Hematopoietic multipotent progenitor cell (in vitro differentiated cells): ENCODE data around the gene CLIC4. TPM values are rescaled to one million over a fixed set of nuclear protein-coding genes. Genes with fewer than 3 reads are reported as not detected.
"Not testable (repeated sequence)": the region's sequence is repeated elsewhere in the genome, so short reads cannot be mapped to it uniquely, and the experiment has no call there.

Source experiments
- DNase-seq, 3 donors: peaks; one replicate each; pipeline ENCODE4 v3.0.0-alpha.2; 2011 to 2015; ENCODE audit warnings: low read depth in 2 of 3, low spot score in 2 of 3
- total RNA-seq: library from RNA; depleted of rRNA; stranded (reverse); fragments of >200 nt; gene quantifications from one replicate; pipeline ENCODE4 v1.2.3, GENCODE V29; 2012

Gene CLIC4
- total RNA-seq, 1 donor, result 16.4 TPM

DNA sequence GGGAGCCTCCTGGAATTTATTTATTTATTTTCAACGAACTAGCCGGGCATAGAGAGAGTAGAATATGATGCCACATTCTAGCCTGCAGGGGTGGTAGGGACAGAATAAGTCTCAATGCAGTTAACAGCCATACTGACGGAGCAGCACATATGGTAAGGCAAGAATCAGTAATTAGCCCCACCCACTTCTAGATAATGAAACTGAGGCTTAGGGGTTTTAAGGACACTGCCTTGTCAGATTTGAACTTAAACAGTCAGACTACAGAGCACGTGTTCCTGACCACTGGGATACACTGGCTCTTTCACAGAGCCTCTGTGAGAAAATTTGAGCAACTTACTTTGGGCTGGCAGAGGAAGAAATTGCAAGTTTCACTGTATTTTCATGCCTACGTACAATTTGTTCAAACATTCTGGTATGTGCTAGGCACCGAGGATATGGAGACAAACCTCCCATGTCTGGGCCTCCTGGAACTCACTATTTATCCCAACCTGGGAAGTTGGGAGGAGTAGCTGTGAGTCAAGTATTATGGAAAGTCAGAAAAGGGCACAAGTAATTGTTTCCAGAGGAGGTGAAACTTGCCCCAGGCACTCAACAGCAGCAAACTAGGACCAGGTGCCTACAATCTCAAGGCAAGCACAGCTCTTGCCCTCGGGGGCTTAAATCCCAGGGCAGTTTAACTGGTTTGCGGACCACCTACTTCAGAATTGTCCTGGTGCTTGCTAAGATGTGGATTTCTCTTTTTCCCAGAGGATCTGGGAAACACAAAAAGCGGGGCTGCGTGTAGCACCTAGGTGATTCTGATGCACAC, 1.6 kb upstream of the CLIC4 start:
- DNase-seq, result no peak

DNA sequence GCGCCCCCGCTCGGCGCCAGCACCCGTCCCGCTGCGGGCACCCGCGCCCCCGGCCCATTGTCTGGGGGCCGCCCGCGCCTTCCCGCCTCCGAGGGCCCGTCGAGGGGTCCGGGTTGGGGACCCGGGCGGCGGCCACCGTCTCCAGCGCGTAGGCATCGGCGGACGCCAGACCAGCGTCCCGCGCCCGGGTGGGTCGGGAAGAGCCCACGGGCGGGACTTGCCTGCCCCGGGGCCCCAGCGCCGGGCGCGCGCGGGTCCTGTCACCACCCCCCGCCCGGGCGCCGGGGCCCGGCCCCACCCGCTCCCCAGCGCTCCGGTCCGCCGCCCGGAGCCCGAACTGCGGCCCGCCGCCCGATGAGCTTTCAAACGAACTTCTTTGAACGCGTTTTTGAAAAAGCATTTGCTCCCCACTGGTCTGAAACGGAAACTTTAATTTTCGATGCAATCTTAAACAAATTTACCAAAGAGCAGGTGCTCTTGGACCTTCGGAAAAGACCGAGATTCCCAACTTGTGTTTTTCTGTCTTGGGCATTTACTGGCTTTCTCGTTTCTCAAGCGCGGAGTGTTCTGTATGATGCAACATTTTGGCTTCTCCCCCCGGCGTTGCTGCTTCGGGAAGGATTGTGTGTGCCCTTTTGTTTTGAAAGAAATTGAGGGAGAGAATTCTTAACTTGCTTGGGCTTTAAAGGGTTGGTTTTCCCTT, 615 bp downstream of the CLIC4 start:
- DNase-seq, result peak in 2 of 3 donors; percentile 34 to 35

DNA sequence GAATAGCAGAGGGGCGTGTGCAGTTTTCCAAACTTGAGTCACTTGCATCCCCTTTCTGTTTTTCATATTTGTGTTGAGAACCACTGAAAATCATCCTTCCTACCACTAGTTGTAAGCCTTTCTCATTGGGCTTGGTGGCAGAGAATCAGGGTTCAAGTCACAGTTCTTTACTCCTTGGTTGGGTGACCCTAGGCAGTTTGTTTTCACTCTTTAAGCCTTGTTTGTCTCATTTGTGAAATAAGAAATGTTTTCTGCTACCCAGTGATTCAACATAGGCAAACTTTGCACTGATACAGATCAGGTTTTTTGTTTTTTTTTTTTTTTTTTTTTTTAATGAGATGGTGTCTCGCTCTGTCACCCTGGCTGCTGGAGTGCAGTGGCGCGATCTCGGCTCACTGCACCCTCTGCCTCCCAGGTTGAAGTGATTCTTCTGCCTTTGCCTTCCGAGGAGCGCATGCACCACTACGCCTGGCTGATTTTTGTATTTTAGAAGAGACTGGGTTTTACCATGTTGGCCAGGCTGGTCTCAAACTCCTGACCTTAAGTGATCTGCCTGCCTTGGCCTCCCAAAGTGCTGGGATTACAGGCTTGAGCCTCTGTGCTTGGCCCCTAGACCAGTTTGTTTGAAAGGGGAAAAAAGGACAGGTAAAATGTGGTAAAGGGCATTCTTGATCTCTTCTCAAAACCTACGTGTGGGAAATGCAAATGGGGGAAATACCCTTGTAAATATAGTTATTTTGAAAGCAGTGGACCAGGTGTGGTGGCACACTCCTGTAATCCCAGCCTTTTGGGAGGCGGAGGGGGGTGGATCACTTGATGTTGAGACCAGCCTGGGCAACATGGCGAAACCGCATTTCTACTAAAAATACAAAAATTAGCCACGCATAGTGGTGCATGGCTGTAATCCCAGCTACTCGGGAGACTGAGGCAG, 3.2 kb downstream of the CLIC4 start:
- no peak for DNase-seq

DNA sequence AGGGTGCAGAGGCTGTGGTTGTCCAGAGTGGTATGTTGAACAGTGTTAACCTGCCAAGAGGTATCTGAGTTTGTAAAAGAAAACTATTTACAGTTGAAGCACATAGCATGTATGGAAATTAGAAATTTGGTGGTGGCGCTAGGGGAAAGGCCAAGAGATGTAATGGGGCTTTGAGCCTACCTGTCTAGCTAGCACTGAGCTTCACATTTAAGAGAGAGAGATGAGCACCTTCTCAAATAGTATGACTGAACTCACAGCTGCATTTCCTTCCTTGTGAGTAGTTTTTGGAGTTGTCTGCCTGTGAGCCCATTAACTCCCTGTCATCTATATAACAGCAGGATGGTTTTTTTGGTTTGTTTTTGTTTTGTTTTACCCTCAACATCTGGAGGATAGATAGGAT, 4.0 kb downstream of the CLIC4 start:
- DNase-seq, result no peak

DNA sequence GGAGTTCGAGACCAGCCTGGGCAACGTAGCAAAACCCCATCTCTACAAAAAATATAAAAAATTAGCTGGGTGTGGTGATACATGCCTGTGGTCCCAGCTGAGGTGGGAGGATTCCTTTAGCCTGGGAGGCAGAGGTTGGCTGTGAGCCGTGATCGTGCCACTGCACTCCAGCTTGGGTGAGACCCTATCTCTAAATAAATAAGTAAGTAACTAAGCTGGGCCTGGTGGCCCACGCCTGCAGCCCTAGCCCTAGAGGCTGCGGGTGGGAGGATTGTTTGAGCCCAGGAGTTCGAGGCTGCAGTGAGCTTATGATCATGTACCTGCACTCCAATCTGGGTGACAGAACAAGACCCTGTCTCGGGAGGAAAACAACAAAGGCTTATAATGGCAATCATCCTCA, 4.6 kb downstream of the CLIC4 start:
- no peak for DNase-seq

DNA sequence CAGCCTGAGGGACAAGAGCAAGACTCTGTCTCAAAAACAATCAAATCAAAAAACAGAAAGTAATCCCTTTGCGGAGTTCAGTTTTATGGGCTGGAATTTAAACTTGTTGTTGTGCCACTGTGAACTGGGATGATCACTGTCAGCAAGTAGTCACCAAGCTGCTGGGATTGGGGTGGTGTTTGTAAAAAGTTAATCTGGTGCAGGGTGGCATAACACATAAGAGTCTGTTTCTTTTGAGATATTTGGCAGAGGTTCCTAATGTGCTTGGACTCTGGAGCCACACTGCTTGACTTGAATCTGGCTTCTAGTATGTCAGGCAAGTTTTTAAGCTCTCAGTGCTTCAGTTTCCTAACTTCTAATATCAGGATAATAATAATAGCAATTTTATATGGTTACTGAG, 6.6 kb downstream of the CLIC4 start:
- no peak for DNase-seq

DNA sequence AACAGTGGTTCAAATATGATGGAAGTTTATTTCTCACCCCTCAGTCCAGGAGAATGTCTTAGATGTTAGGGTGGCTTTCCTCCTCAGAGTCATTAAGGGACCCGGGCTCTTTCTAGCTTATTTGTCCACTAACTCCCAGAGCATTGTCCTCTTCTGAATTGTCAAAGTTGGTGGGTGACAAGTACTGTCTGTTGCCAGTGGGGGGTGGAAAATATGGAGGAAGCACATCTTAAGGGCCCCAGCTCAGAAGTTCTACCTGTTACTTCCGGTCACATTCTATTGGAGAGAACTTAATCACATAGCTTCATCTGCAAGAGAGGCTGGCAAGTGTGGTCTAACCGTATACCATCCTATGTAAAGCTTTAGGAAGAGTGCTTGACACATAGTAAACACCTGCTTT, 7.1 kb downstream of the CLIC4 start:
- no peak for DNase-seq

DNA sequence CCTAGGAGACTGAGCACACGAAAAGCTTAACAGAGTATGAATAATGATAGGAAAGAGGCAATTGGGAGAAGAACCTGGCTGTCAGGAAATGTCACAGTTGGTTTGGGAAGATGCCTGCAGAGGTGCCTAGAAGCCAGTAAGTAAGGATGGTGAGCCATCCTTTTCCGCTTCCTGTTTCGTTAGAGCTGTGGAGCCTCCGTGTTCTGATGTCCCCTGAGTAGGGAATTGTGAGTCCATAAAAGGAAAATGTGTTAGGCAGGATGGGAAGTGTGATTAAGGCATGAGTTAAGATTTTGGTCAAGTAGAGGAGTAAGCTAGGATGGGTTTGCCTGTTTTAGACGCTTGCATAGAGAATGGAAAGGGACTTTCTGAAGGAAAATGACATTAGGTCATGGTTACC, 9.0 kb downstream of the CLIC4 start:
- DNase-seq, result no peak

DNA sequence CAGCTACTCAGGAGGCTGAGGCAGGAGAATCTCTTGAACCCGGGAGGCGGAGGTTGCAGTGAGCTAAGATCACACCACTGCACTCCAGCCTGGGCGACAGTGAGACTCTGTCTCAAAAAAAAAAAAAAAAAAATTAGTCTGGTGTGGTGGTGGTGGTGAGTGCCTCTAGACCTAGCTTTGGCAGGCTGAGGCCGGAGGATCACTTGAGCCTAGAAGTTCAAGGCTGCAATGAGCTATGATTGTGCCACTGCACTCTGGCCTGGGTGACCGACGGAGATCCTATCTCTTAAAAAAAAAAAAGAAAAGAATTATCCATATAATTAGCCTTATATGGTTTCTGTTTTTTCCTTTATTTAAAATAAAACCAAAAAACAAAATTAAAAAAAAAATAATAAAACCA, 10.1 kb downstream of the CLIC4 start:
- DNase-seq, result not testable (repeated sequence)

DNA sequence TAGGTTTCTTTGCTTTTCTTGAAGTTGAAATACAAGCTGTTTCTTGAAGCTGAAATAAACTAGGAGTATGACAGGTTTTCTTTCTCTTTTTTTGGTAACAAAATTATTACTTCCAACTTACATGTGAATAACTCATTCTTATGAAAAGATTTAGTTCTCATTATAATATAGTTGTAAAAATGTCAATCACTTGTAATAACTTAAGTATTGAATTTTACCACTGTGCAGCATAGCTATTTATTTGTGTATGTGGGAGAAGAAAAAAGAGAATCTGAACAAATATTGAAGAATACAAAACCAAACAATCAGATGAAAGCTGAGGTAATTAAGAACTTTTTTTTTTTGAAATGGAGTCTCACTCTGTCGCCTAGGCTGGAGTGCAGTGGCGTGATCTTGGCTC, 11.1 kb downstream of the CLIC4 start:
- no peak for DNase-seq

DNA sequence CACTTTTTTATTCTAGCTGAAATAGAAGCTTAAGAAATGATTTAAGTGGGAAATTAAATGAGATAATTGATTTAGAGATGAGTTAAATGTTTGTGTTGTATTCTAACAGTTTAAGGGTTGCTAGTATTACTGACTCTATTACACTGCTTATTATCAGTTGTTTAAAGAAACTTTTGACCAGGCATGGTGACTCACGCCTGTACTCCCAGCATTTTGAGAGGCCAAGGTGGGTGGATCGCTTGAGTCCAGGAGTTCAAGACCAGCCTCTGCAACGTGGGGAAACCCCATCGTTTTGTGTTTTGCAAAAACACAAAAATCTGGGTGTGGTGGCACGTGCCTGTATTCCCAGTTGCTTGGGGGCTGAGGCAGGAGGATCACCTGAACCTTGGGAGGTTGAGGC, 14.2 kb downstream of the CLIC4 start:
- no peak for DNase-seq

DNA sequence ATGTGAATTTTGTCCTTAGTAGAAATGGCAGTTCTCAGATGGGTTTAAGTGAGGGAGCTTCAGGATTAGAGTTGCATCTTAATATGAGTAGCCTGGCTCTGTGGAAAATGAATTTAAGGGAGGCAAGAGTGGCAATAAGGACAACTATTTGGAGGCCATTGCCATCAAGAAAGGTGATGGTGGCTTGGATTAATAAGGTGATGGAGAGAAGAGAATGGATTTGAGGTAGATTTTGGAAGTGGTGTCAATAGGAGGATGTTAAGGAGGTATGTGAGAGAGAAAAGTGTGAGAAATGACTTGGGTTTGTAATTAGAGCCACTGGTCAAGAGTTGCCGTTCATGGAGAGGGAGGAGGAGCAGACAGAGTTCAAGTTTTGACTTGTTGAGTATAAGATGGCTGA, 16.3 kb downstream of the CLIC4 start:
- no peak for DNase-seq

DNA sequence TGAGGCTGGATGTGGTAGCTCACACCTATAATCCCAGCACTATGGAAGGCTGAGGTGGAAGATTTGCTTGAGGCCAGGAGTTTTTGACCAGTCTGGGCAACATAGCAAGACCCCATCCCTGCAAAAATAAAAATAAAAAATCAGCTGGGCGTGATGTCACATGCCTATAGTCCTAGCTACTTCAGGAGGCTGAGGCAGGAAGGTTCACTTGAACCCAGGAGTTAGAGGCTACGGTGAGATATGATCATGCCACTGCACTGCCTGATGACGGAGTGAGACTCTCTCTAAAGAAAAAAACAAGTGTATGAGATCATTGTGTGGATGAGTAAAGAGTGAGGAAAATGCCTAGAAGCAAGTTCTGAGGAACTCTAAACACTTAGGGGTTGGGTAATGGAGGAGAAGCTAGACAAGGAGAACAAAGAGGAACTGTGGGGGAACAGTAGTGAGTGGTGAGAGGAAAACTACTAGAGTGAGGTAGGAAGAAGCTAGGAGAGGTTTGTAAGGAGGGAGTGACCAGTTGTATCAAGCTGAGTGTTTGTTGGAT, 17.0 kb downstream of the CLIC4 start:
- no peak for DNase-seq

DNA sequence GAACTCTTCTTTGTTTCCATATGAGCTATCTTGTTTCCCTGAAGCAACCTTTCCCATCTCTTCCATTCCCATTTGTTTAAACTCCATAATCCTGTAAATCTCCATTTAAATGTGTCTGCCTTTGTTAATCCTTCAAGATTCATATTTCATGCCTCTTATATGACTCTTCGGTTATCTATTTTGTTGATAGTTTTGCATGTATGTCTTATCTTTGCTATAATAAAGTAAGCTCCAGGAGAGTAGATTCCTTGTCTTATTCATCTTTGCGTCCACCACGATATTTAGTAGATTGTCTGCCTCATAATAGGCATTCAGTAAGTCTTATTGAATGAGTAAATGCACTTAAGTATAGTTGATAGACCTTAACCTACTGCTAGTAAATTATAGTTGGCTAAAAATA, 18.4 kb downstream of the CLIC4 start:
- DNase-seq, result no peak

DNA sequence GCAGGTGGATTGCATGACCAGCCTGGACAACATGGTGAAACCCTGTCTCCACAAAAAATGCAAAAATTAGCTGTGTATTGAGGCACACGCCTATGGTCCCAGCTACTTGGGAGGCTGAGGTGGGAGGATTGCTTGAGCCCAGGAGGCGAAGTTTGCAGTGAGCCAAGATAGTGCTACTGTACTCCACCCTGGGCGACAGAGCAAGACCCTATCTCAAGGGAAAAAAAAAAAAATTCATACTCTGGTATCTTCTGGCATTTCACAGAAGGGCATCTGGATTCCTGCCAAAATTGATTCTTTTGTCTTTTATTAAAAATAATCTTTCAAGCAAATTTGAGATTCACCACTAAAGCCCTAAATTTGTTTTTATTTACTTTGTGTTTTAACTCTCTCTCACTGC, 19.2 kb downstream of the CLIC4 start:
- DNase-seq, result no peak

DNA sequence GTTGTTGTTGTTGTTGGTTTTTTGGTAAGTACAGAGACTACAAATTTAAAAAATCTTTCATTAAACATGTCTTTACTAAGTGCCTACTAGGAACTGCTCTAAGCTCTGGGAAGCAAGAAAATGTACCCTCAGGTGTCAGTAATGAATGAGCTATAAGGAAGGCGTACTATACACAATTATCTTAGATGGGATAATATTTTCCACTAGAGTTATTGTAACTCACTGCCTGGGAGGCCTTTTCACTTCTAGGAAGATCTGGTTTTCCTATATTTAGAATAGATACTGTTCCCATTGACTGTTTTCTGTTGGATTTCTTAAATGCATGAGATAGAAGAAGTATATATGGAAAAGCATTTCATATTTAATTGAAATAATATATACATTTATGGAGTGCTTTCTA, 19.6 kb downstream of the CLIC4 start:
- no peak for DNase-seq

DNA sequence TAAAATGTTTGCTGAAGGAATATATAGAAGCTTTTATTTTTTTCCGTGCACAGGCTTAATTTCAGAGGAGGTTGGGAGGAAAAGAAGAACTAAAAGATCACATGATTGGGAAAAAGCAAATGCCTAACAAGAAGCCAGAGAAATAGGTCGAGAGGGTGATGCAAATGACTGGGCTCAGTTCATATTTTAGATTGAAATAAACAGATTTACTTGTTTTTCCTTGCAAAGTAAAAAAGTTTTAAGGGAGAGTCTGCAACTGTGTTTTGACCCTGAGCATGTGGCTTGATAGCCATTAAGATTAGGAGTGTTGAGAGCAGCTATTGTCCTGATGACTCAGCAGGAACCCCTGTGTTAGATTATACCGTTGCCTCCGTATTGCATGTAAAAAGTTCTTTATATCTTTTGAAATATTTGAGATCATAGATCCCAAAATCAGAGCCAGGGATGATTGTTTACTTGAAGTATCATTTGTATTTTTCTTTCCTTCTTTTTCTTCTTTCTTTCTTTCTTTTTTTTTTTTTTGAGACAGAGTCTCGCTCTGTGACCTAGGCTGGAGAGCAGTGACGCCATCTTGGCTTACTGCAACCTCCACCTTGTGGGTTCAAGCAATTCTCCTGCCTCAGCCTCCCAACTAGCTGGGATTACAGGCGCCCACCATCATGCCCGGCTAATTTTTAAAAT, 20.2 kb downstream of the CLIC4 start:
- DNase-seq, result peak in 2 of 3 donors; percentile 30 to 49

DNA sequence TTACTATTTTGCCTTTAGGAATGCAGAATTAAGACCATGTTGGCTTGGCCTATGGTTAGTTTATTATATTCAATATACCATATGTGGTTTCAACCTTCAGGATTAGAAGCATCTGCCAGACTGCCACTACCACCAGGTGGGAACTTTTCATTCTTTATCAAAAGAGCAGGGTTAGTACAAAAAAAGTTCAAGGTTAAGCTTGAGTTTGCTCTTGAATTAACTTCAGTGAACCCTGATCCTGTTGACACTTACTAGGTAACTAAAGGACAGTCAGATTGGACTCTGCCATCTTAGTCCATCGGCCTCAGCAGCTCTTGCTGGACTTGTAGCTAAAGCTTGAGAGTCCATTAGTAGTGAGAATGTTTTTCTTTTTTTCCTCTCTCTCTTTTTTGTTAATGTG, 22.1 kb downstream of the CLIC4 start:
- DNase-seq, result no peak

DNA sequence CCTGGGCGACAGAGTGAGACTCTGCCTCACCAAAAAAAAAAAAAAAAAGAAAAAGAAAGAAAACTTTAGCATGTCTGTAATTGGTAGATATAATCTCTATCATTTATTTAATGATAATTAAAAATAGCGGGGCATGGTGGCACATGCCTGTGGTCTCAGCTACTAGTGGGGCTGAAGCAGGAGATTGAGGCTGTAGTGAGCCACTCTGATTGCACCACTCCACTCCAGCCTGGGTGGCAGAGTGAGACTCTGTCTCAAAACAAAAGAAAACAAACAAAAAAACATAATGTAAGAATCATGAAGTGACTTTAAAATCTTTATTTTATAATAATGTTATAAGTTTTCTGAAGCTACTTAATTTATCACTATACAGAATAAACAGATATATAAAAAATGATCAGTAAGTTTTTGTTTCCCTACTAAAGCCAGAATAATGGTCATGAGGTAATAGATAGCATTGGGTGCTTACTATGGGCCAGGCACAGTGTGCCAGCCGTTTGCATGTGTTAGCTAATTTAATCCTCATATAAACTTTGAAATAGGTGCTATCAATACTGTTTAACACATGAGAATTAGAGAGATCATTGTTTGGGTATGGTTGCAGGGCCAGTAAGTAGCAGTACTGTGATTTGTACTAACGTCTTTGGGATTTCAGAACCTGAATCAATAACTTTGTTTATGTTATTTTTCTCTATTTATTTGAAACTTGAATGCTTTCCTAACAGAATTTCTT, 23.8 kb downstream of the CLIC4 start:
- no peak for DNase-seq
